Dendritic cell treated with granulocyte-macrophage colony-stimulating factor and Interleukin-4, amounts not matched to agents 40 ng/mL and 50 ng/mL, for 4 days (primary cell): ENCODE results near the gene DRC7.
A peak's percentile ranks its signal among the peaks of the same experiment; 100 is the strongest.

Source experiments
- H3K27ac Mint-ChIP-seq: one replicate; pipeline ENCODE4 v1.8.0; 2022; ENCODE audit warnings: mild to moderate bottlenecking, mixed read lengths
- H3K27me3 Mint-ChIP-seq: one replicate; pipeline ENCODE4 v1.8.0; 2022; ENCODE audit warnings: mild to moderate bottlenecking, mixed read lengths
- H3K36me3 Mint-ChIP-seq: one replicate; pipeline ENCODE4 v1.8.0; 2022; ENCODE audit warnings: low read depth, mixed read lengths
- H3K4me1 Mint-ChIP-seq: one replicate; pipeline ENCODE4 v1.8.0; 2022; ENCODE audit warnings: low read depth, mixed read lengths
- H3K4me3 Mint-ChIP-seq: one replicate; pipeline ENCODE4 v1.8.0; 2022; ENCODE audit warnings: mild to moderate bottlenecking, moderate library complexity, mixed read lengths
- H3K9me3 Mint-ChIP-seq: one replicate; pipeline ENCODE4 v1.8.0; 2022; ENCODE audit warnings: mixed read lengths
- intact Hi-C: fragments of 100-400 bp; cut with micrococcal nuclease; formaldehyde crosslinking; loops from one replicate; pipeline ENCODE4 v1.15.0; 2022

Gene DRC7

DNA sequence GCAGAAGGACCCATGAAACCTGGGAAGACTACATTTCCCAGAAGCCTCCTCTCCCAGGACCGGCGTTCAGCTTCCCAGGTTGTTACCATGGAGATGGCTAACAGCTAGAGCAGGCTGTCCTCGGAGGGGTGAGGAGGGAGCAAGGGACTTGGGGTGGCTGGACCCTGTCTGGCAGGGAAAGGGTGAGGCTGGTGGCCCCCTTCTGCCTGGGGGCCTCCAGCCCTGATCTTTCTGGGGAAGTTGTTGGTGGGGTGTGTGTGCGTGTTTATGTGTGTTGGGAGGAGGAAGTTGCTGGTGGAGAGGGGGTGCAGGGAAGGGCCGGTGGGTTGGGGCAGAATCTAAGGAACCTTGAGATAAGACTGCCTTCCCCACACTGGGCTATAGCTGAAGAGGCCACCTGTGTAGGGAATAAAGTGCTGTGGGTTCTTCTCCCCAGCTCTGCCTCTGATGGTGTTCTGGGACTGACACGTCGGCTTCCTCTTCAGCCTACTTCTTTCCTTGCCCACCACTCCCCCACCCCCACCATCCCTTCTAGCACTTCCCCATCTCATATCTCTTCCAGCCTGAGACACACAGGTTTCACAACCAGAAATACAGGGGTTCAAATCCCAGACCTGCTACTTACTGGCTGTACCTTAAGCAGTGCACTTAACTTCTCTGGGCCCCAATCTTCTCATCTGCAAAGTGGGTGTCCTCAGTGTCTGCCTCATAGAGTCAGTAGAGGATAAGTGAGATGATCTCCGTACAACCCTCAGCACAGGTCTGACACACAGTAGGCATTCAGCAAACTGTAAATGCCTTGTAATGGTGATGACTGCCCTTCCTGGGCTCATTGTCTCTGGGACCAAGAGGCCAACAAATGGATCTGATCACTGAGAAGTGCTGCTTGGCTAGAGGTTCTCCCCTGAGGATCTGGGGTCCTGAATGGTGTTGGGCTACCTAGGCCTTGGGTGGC, at the start of gene DRC7:
TSS of gene DRC7 (plus strand) at position 82 of the 955 bp plus-strand sequence. CDS start 3,144 bp downstream, outside the sequence.
- Mint-ChIP-seq H3K9me3 (no peaks in the 10 kb centered on the region), H3K4me1 (peaks cover 26% of the 10 kb centered on the region), H3K27ac (peak within 1 kb of the TSS; percentile 88), H3K36me3 (no peaks in the 10 kb centered on the region), H3K27me3 (peaks cover 2% of the 10 kb centered on the region), H3K4me3 (peak within 1 kb of the TSS; percentile 86)
- intact Hi-C loops = no loop called here

DNA sequence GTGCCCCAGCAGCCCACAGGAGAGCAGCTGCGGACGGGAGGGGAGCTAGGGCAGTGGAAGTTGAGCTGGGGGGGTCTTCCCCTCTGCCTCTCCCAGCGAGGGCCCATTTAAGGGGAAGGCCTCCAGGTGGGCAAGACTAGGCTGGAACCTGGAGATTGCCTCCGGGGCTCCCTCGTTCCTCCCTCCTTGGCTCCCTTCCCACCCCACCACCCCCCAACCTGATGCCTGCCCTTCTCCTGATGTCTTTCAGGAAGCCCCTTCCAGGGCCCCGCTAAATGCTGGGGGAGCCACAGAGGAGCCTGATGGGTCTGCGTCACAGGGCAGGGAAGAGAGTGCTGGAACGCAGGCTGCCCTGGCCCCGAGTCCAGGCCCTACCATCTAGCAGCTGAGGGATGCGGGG, 49.4 kb upstream of the DRC7 start:
- Mint-ChIP-seq H3K4me1 (peaks cover 21% of the 10 kb centered on the region), H3K36me3 (no peaks in the 10 kb centered on the region), H3K4me3 (no peak overlapping the region), H3K27me3 (peaks cover 61% of the 10 kb centered on the region), H3K9me3 (no peaks in the 10 kb centered on the region), H3K27ac (no peak overlapping the region)
- intact Hi-C loops = loop anchor here (5.0 kb wide), 2 partner anchors 53 to 68 kb away; no protein-coding TSS in a partner anchor

DNA sequence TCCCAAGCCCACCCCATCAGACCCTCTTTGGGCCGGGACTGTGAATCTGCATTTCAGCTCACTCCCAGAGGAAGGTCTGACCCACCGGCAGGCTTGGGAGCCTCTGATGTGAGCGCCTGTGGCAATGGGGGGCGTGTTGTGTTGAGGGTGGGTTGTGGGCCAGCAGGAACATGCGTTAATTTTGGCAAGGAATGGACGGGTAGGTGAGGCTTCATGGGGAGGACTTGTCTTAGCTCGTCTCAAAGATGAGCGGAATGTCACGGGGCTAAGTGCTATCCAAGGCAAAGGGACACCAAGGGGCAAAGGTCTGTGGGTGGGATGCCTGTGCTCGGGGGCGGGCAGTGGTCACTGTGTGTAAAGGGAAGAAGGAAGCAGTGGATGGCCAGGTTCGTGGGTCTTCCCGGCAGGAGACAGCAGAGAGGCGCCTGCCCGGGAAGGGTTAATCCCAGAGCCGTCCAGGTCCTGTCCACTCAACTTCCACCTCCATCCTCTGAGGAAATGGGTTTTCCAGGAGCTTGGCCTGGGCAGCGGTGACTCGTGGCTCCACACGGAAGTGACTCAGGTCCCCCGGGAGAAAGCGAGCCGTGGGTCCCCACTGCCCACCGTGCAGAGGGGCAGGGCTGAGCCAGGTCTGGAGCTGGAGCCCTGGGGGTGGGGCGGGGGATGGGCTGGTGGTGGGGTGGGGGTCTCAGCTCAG, 48.8 kb upstream of the DRC7 start:
- H3K27ac Mint-ChIP-seq = no peak overlapping the region
- peaks cover 23% of the 10 kb centered on the region for H3K4me1 Mint-ChIP-seq
- H3K9me3 Mint-ChIP-seq = no peaks in the 10 kb centered on the region
- H3K36me3 Mint-ChIP-seq = no peaks in the 10 kb centered on the region
- no peak overlapping the region for H3K4me3 Mint-ChIP-seq
- H3K27me3 Mint-ChIP-seq = peaks cover 61% of the 10 kb centered on the region
- intact Hi-C loops = loop anchor here (5.0 kb wide), 2 partner anchors 54 to 69 kb away; no protein-coding TSS in a partner anchor

GRCh38 chr16:57646388-57647039, 48.1 kb upstream of the DRC7 start:
- H3K4me1 Mint-ChIP-seq = peaks cover 23% of the 10 kb centered on the region
- H3K27ac Mint-ChIP-seq = no peak overlapping the region
- no peak overlapping the region for H3K4me3 Mint-ChIP-seq
- intact Hi-C loops = loop anchor here (5.0 kb wide), 2 partner anchors 54 to 69 kb away; no protein-coding TSS in a partner anchor
- H3K9me3 Mint-ChIP-seq = no peaks in the 10 kb centered on the region
- no peaks in the 10 kb centered on the region for H3K36me3 Mint-ChIP-seq
- H3K27me3 Mint-ChIP-seq = peaks cover 64% of the 10 kb centered on the region

DNA sequence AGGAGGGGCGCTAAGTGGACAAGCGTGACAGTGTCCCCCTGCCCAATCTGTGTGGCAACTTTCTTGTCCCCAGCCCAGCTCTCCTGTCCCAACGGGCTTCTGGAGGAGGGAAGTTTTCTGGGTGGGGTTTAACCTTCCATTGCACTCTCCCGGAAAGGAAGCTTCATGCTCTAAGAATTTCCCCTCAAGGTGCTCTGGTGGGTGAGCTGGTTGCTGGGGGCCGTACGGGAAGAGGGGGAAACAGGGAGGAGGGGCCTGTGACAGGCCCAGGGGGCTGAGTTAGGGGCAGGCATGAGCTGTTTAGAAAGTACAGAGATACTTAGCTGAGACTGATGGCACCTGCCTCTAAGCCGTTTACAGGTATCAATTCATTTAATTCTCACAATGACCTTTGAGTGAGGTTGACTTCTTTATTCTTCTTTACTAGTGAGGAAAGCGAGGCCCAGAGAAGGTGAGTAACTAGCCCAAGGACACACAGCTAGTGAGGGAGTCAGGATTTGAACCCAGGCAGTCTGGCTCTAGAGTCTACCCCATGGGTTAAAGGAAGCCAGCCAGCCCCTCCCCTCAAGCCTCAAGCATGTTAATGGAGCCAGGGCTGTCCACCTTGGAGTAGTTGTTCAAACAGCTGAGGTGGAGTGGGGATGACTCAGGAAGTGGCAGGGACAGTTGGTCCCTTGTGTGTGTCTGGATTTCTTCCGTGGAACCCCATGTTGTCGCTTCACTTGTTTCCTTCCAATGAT, 47.3 kb upstream of the DRC7 start:
- H3K27me3 Mint-ChIP-seq = peaks cover 64% of the 10 kb centered on the region
- H3K4me1 Mint-ChIP-seq = peaks cover 23% of the 10 kb centered on the region
- peak overlapping the region; percentile 42 for H3K27ac Mint-ChIP-seq

GRCh38 chr16:57648125-57648524, 46.5 kb upstream of the DRC7 start:
- H3K4me3 Mint-ChIP-seq = no peak overlapping the region
- no peaks in the 10 kb centered on the region for H3K36me3 Mint-ChIP-seq
- peaks cover 57% of the 10 kb centered on the region for H3K27me3 Mint-ChIP-seq
- H3K9me3 Mint-ChIP-seq = no peaks in the 10 kb centered on the region
- peaks cover 23% of the 10 kb centered on the region for H3K4me1 Mint-ChIP-seq
- intact Hi-C loops = loop anchor here (5.0 kb wide), 2 partner anchors 56 to 71 kb away; no protein-coding TSS in a partner anchor
- peak overlapping the region; percentile 42 for H3K27ac Mint-ChIP-seq

More for the DNA sequence above, 47.3 kb upstream of the DRC7 start:
- no peaks in the 10 kb centered on the region for H3K36me3 Mint-ChIP-seq
- intact Hi-C loops = loop anchor here (5.0 kb wide), 2 partner anchors 55 to 70 kb away; no protein-coding TSS in a partner anchor
- no peak overlapping the region for H3K4me3 Mint-ChIP-seq
- no peaks in the 10 kb centered on the region for H3K9me3 Mint-ChIP-seq

GRCh38 chr16:57648581-57649442, 45.8 kb upstream of the DRC7 start:
- Mint-ChIP-seq H3K36me3 (no peaks in the 10 kb centered on the region), H3K27ac (no peak overlapping the region), H3K4me3 (no peak overlapping the region), H3K4me1 (peaks cover 23% of the 10 kb centered on the region), H3K27me3 (peaks cover 58% of the 10 kb centered on the region), H3K9me3 (no peaks in the 10 kb centered on the region)
- intact Hi-C loops = loop anchor here (1.0 to 5.0 kb wide), 3 partner anchors 57 to 72 kb away; no protein-coding TSS in a partner anchor

DNA sequence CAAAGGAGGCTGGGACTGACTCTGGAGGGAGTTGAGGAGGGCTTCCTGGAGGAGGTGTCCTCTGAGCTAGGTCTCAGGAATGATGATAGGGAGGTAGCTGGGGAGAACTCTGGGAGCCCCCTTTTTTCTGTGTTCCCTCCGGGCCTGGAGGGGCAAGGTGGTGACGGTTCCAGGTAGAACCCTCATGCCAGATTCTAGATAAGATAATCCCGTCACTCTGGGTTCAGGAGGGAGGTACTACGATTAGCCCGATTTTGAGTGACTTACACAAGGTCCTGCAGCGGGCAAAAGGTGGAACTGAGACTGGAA, 45.2 kb upstream of the DRC7 start:
- H3K9me3 Mint-ChIP-seq = no peaks in the 10 kb centered on the region
- H3K36me3 Mint-ChIP-seq = no peaks in the 10 kb centered on the region
- H3K27me3 Mint-ChIP-seq = peaks cover 62% of the 10 kb centered on the region
- intact Hi-C loops = loop anchor here (1.0 to 5.0 kb wide), 3 partner anchors 57 to 72 kb away; no protein-coding TSS in a partner anchor
- H3K4me1 Mint-ChIP-seq = peaks cover 23% of the 10 kb centered on the region
- H3K4me3 Mint-ChIP-seq = no peak overlapping the region
- H3K27ac Mint-ChIP-seq = no peak overlapping the region

- Mint-ChIP-seq H3K27me3 (peaks cover 65% of the 10 kb centered on the region), H3K36me3 (no peaks in the 10 kb centered on the region)
Measured at GRCh38 chr16:57649846-57650245, 44.8 kb upstream of the DRC7 start.

DNA sequence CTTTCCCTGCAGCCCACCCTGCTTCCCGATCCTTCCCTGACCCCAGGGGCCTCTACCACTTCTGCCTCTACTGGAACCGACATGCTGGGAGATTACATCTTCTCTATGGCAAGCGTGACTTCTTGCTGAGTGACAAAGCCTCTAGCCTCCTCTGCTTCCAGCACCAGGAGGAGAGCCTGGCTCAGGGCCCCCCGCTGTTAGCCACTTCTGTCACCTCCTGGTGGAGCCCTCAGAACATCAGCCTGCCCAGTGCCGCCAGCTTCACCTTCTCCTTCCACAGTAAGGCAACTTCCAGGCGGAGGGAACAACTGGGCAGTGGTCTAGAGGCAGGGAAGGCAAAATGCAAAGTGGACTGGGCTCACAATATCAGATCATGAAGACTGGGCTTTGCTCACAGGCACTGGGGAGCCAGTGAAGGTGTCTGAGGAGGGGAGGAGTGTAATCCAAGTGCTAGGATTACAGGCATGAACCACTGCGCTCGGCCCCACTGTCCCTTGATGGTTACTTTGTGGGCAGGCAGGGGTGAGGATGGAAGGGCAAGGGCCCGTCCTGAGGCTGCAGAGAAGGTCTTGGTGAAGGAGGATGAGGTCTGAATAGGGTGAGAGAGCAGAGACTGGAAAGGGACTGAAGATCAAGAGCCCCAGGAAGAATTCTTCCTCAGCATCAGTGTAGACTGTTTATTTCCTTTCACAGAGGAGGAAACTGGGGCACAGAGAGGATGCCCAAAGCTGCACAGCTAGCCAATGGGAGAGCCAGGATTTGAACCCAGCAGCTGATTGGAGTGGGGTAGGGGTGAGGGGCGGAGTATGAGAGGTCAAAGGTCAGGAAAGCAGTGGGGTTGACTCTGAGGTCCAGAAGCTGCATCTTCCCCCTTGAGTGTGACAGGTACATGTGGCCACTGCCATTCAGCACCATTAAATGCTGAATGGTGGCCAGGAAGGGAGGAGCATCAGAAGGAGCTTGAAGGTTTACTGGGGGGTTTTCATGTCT, 43.0 kb upstream of the DRC7 start:
- peaks cover 23% of the 10 kb centered on the region for H3K4me1 Mint-ChIP-seq
- no peaks in the 10 kb centered on the region for H3K36me3 Mint-ChIP-seq
- no peak overlapping the region for H3K4me3 Mint-ChIP-seq
- intact Hi-C loops = no loop called here
- H3K27ac Mint-ChIP-seq = no peak overlapping the region
- no peaks in the 10 kb centered on the region for H3K9me3 Mint-ChIP-seq
- H3K27me3 Mint-ChIP-seq = peaks cover 58% of the 10 kb centered on the region

More at GRCh38 chr16:57649846-57650245, 44.8 kb upstream of the DRC7 start:
- no peak overlapping the region for H3K4me3 Mint-ChIP-seq
- intact Hi-C loops = loop anchor here (1.0 to 5.0 kb wide), 3 partner anchors 58 to 73 kb away; no protein-coding TSS in a partner anchor
- H3K27ac Mint-ChIP-seq = no peak overlapping the region
- peaks cover 23% of the 10 kb centered on the region for H3K4me1 Mint-ChIP-seq
- no peaks in the 10 kb centered on the region for H3K9me3 Mint-ChIP-seq

GRCh38 chr16:57652695-57653471, 41.7 kb upstream of the DRC7 start:
- Mint-ChIP-seq H3K9me3 (no peaks in the 10 kb centered on the region), H3K4me1 (peaks cover 15% of the 10 kb centered on the region), H3K27ac (no peak overlapping the region), H3K4me3 (no peak overlapping the region), H3K36me3 (no peaks in the 10 kb centered on the region), H3K27me3 (peaks cover 48% of the 10 kb centered on the region)
- intact Hi-C loops = no loop called here
